Chondrocyte (in vitro differentiated cells): ENCODE measurements around the gene ACMSD. TPM values are rescaled to one million over a fixed set of nuclear protein-coding genes. Genes with fewer than 3 reads are reported as not detected.
"Not testable (repeated sequence)": the region's sequence is repeated elsewhere in the genome, so short reads cannot be mapped to it uniquely, and the experiment has no call there.

Experiments
- DNase-seq: peaks from one replicate; pipeline ENCODE4 v3.0.0; 2021; ENCODE audit warnings: mixed read lengths, low spot score
- H3K27ac Mint-ChIP-seq: one replicate; pipeline ENCODE4 v1.8.0; 2021; ENCODE audit warnings: mild to moderate bottlenecking, moderate library complexity, mixed read lengths; ENCODE audit not compliant: unreplicated experiment
- H3K27me3 Mint-ChIP-seq: 2 replicates; pipeline ENCODE4 v1.8.0; 2021; ENCODE audit warnings: low read depth, mixed read lengths
- H3K36me3 Mint-ChIP-seq: 2 replicates; pipeline ENCODE4 v1.8.0; 2021; ENCODE audit warnings: low read depth, mixed read lengths
- H3K4me1 Mint-ChIP-seq: 2 replicates; pipeline ENCODE4 v1.8.0; 2021; ENCODE audit warnings: low read depth, mild to moderate bottlenecking, mixed read lengths
- H3K4me3 Mint-ChIP-seq: one replicate; pipeline ENCODE4 v1.8.0; 2021; ENCODE audit warnings: mild to moderate bottlenecking, moderate library complexity, mixed read lengths; ENCODE audit not compliant: unreplicated experiment
- H3K9me3 Mint-ChIP-seq: 2 replicates; pipeline ENCODE4 v1.8.0; 2021; ENCODE audit warnings: low read depth, mixed read lengths
- CTCF ChIP-seq: fragments of 200-600 bp; sonication (generic); IDR thresholded peaks from 2 replicates; pipeline ENCODE4 v1.5.0; 2021; ENCODE audit warnings: antibody characterized with exemption, mild to moderate bottlenecking, moderate library complexity
- total RNA-seq: library from RNA; stranded (reverse); gene quantifications from 3 replicates; pipeline ENCODE4 v1.2.1, GENCODE V29; 2021

The ACMSD gene
- total RNA-seq, 1 donor from 2014 or later, result not detected

- no peak for TF ChIP-seq CTCF
- no peak overlapping the region for H3K27ac Mint-ChIP-seq
- peaks cover 22% of the 10 kb centered on the region for H3K4me1 Mint-ChIP-seq
- no peak for DNase-seq
- H3K4me3 Mint-ChIP-seq, result no peak overlapping the region
- no peaks in the 10 kb centered on the region for H3K27me3 Mint-ChIP-seq
- H3K36me3 Mint-ChIP-seq, result peaks cover 1% of the 10 kb centered on the region
- no peaks in the 10 kb centered on the region for H3K9me3 Mint-ChIP-seq
These were observed 7.8 kb downstream of the ACMSD start for GRCh38 chr2:134846213-134846612.

- peaks cover 23% of the 10 kb centered on the region for H3K4me1 Mint-ChIP-seq
- H3K36me3 Mint-ChIP-seq, result not testable (repeated sequence)
These were observed 9.2 kb downstream of the ACMSD start for GRCh38 chr2:134847582-134847981.

GRCh38 chr2:134852518-134852917 lies 14.1 kb downstream of the ACMSD start:
- no peaks in the 10 kb centered on the region for H3K9me3 Mint-ChIP-seq
- no peaks in the 10 kb centered on the region for H3K27me3 Mint-ChIP-seq
- peaks cover 4% of the 10 kb centered on the region for H3K4me1 Mint-ChIP-seq
- H3K36me3 Mint-ChIP-seq, result peaks cover 1% of the 10 kb centered on the region
- H3K27ac Mint-ChIP-seq, result peak overlapping the region; percentile 55
- no peak for DNase-seq
- TF ChIP-seq CTCF, result no peak
- H3K4me3 Mint-ChIP-seq, result no peak overlapping the region

More at GRCh38 chr2:134847582-134847981, 9.2 kb downstream of the ACMSD start:
- H3K9me3 Mint-ChIP-seq, DNase-seq, H3K27me3 Mint-ChIP-seq, H3K27ac Mint-ChIP-seq, H3K4me3 Mint-ChIP-seq: not testable (repeated sequence)

- DNase-seq, result no peak
- no peaks in the 10 kb centered on the region for H3K27me3 Mint-ChIP-seq
- no peaks in the 10 kb centered on the region for H3K36me3 Mint-ChIP-seq
- H3K27ac Mint-ChIP-seq, result no peak overlapping the region
- H3K9me3 Mint-ChIP-seq, result no peaks in the 10 kb centered on the region
- no peak overlapping the region for H3K4me3 Mint-ChIP-seq
- H3K4me1 Mint-ChIP-seq, result peaks cover 4% of the 10 kb centered on the region
- no peak for TF ChIP-seq CTCF
These were observed 17.3 kb downstream of the ACMSD start for GRCh38 chr2:134855709-134856108.

GRCh38 chr2:134858245-134858644 lies 19.8 kb downstream of the ACMSD start:
- no peak overlapping the region for H3K4me3 Mint-ChIP-seq
- H3K4me1 Mint-ChIP-seq, result no peaks in the 10 kb centered on the region
- DNase-seq, result no peak
- no peak for TF ChIP-seq CTCF
- no peak overlapping the region for H3K27ac Mint-ChIP-seq
- no peaks in the 10 kb centered on the region for H3K27me3 Mint-ChIP-seq
- H3K9me3 Mint-ChIP-seq, result no peaks in the 10 kb centered on the region
- H3K36me3 Mint-ChIP-seq, result no peaks in the 10 kb centered on the region

GRCh38 chr2:134861173-134861572 lies 22.8 kb downstream of the ACMSD start:
- no peaks in the 10 kb centered on the region for H3K27me3 Mint-ChIP-seq
- H3K9me3 Mint-ChIP-seq, result no peaks in the 10 kb centered on the region
- DNase-seq, result no peak
- peaks cover under 1% of the 10 kb centered on the region for H3K4me1 Mint-ChIP-seq
- H3K36me3 Mint-ChIP-seq, result no peaks in the 10 kb centered on the region
- TF ChIP-seq CTCF, result no peak
- no peak overlapping the region for H3K27ac Mint-ChIP-seq
- H3K4me3 Mint-ChIP-seq, result no peak overlapping the region
